CMK (cell line): ENCODE data around the gene TBRG4.

ENCODE experiments used
- DNase-seq: peaks from one replicate; pipeline ENCODE4 v3.0.0-alpha.2; 2010; ENCODE audit warnings: low read depth

The TBRG4 gene

GRCh38 chr7:45074528-45075354 lies 36.8 kb downstream of the TBRG4 start:
- no peak for DNase-seq

GRCh38 chr7:45073786-45074527 lies 37.5 kb downstream of the TBRG4 start:
- no peak for DNase-seq

GRCh38 chr7:45073031-45073785 lies 38.3 kb downstream of the TBRG4 start:
- DNase-seq: no peak

- no peak for DNase-seq
Observed at GRCh38 chr7:45072131-45073030, 39.1 kb downstream of the TBRG4 start.

- no peak for DNase-seq
Observed at GRCh38 chr7:45071528-45071927, 40.0 kb downstream of the TBRG4 start.

- no peak for DNase-seq
Observed at GRCh38 chr7:45070254-45070642, 41.2 kb downstream of the TBRG4 start.

GRCh38 chr7:45069444-45070253 lies 41.8 kb downstream of the TBRG4 start:
- DNase-seq: no peak

GRCh38 chr7:45068236-45069023 lies 43.1 kb downstream of the TBRG4 start:
- DNase-seq: no peak

GRCh38 chr7:45067582-45067981 lies 43.9 kb downstream of the TBRG4 start:
- DNase-seq: no peak

- no peak for DNase-seq
Observed at GRCh38 chr7:45066409-45066808, 45.1 kb downstream of the TBRG4 start.

GRCh38 chr7:45065031-45065995 lies 46.2 kb downstream of the TBRG4 start:
- DNase-seq: no peak

GRCh38 chr7:45064047-45064725 lies 47.3 kb downstream of the TBRG4 start:
- no peak for DNase-seq

- DNase-seq: no peak
Observed at GRCh38 chr7:45061806-45062425, 49.6 kb downstream of the TBRG4 start.

- DNase-seq: no peak
Observed at GRCh38 chr7:45061352-45061751, 50.1 kb downstream of the TBRG4 start.

- no peak for DNase-seq
Observed at GRCh38 chr7:45060295-45060694, 51.2 kb downstream of the TBRG4 start.

GRCh38 chr7:45057878-45058277 lies 53.6 kb downstream of the TBRG4 start:
- no peak for DNase-seq

- DNase-seq: no peak
Observed at GRCh38 chr7:45055594-45056219, 55.8 kb downstream of the TBRG4 start.
